Activated naive CD8-positive, alpha-beta T cell treated with anti-CD3 and anti-CD28 coated beads, Interleukin-2, amount 10 ng/mL, durations not matched to agents 7 days and 5 days (primary cell): ENCODE results near the gene NDUFB8. TPM values are rescaled to one million over a fixed set of nuclear protein-coding genes. Genes with fewer than 3 reads are reported as not detected.

Source experiments
- ATAC-seq: fragments of 150-1000 bp; cut with Tn5 transposase; one replicate; pipeline ENCODE4 v1.10.0; 2021; ENCODE audit warnings: low read depth, moderate library complexity
- POLR2A ChIA-PET: fragments of 350-600 bp; sonication (Branson Sonifier 250); formaldehyde crosslinking; loops from one replicate; lab custom pipeline; 2021; ENCODE audit warnings: antibody characterized with exemption; lab: Charles Lee
- DNase-seq: peaks from one replicate; pipeline ENCODE4 v3.0.0; 2021
- H3K27ac Mint-ChIP-seq: one replicate; pipeline ENCODE4 v1.8.0; 2022; ENCODE audit warnings: mild to moderate bottlenecking, mixed read lengths
- H3K27me3 Mint-ChIP-seq: one replicate; pipeline ENCODE4 v1.8.0; 2022; ENCODE audit warnings: mild to moderate bottlenecking, moderate library complexity, mixed read lengths
- H3K36me3 Mint-ChIP-seq: one replicate; pipeline ENCODE4 v1.8.0; 2021; ENCODE audit warnings: mild to moderate bottlenecking, mixed read lengths
- H3K4me1 Mint-ChIP-seq: one replicate; pipeline ENCODE4 v1.8.0; 2021; ENCODE audit warnings: mixed read lengths
- H3K4me3 Mint-ChIP-seq: one replicate; pipeline ENCODE4 v1.8.0; 2022; ENCODE audit warnings: mild to moderate bottlenecking, moderate library complexity, mixed read lengths
- H3K9me3 Mint-ChIP-seq: one replicate; pipeline ENCODE4 v1.8.0; 2021; ENCODE audit warnings: mixed read lengths
- total RNA-seq, 2 experiments: library from RNA; stranded (reverse); gene quantifications; one replicate each; pipeline ENCODE4 v1.2.3, GENCODE V29; 2021

Gene NDUFB8
- total RNA-seq, 2 experiments from 2014 or later, result 245 to 269 TPM

GRCh38 chr10:100490531-100490930, 39.1 kb downstream of the NDUFB8 start:
- no peak for DNase-seq
- Mint-ChIP-seq H3K27ac (no peak overlapping the region), H3K4me1 (peaks cover 12% of the 10 kb centered on the region), H3K36me3 (peaks cover 54% of the 10 kb centered on the region), H3K9me3 (no peaks in the 10 kb centered on the region), H3K4me3 (no peak overlapping the region), H3K27me3 (no peaks in the 10 kb centered on the region)
- ATAC-seq, result no peak
- POLR2A ChIA-PET, result no interaction called here

GRCh38 chr10:100489396-100489795, 40.3 kb downstream of the NDUFB8 start:
- no peak for DNase-seq
- no peaks in the 10 kb centered on the region for H3K9me3 Mint-ChIP-seq
- no peak overlapping the region for H3K4me3 Mint-ChIP-seq
- H3K27ac Mint-ChIP-seq, result peak overlapping the region; percentile 10
- H3K4me1 Mint-ChIP-seq, result peaks cover 14% of the 10 kb centered on the region
- POLR2A ChIA-PET, result interaction anchor here (2.4 kb wide), 1 partner anchor 18 kb away, joined by 7 read pairs; no protein-coding TSS in a partner anchor
- peaks cover 51% of the 10 kb centered on the region for H3K36me3 Mint-ChIP-seq
- ATAC-seq, result no peak
- H3K27me3 Mint-ChIP-seq, result no peaks in the 10 kb centered on the region

GRCh38 chr10:100487529-100487928, 42.1 kb downstream of the NDUFB8 start:
- no peak overlapping the region for H3K4me3 Mint-ChIP-seq

GRCh38 chr10:100485801-100486495, 43.7 kb downstream of the NDUFB8 start:
- POLR2A ChIA-PET, result interaction anchor here (1.0 to 1.7 kb wide), 3 partner anchors 10 to 32 kb away, joined by 3 to 5 read pairs (median 4); no protein-coding TSS in a partner anchor

More at GRCh38 chr10:100487529-100487928, 42.1 kb downstream of the NDUFB8 start:
- H3K27ac Mint-ChIP-seq, result no peak overlapping the region
- no peaks in the 10 kb centered on the region for H3K9me3 Mint-ChIP-seq
- no peak for ATAC-seq
- H3K27me3 Mint-ChIP-seq, result no peaks in the 10 kb centered on the region
- peaks cover 21% of the 10 kb centered on the region for H3K4me1 Mint-ChIP-seq
- POLR2A ChIA-PET, result interaction anchor here (0.8 to 2.4 kb wide), 3 partner anchors 8 to 20 kb away, joined by 3 to 7 read pairs (median 5); no protein-coding TSS in a partner anchor
- no peak for DNase-seq
- peaks cover 37% of the 10 kb centered on the region for H3K36me3 Mint-ChIP-seq

DNA sequence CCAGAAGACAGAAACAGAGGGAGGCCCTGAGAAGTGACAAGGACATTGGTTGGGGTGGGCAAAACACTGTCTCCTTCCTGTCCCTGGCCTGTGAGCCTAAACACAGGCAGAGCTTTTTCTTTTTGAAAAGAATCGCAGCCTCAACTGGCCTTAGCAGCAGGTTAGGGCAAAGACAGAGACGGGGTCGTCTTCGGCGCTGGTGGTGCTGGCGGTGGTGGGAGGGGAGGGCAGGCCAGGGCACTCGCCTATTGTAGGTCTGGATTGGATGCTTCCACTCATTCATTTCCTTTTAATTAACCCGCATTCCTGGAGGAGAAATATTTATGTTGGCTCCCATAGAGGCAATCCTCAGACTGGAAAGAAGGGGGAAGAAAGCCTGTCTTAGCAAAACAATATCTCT, 44.3 kb downstream of the NDUFB8 start:
- Mint-ChIP-seq H3K27ac (no peak overlapping the region), H3K9me3 (no peaks in the 10 kb centered on the region), H3K4me3 (no peak overlapping the region), H3K27me3 (peaks cover 5% of the 10 kb centered on the region), H3K4me1 (peaks cover 25% of the 10 kb centered on the region), H3K36me3 (peaks cover 29% of the 10 kb centered on the region)
- DNase-seq (no peak), ATAC-seq (no peak)
- POLR2A ChIA-PET, result interaction anchor here (1.0 to 1.1 kb wide), 2 partner anchors 13 to 33 kb away, joined by 3 to 4 read pairs; no protein-coding TSS in a partner anchor

More at GRCh38 chr10:100485801-100486495, 43.7 kb downstream of the NDUFB8 start:
- Mint-ChIP-seq H3K4me1 (peaks cover 25% of the 10 kb centered on the region), H3K27ac (no peak overlapping the region), H3K36me3 (peaks cover 30% of the 10 kb centered on the region), H3K9me3 (no peaks in the 10 kb centered on the region), H3K27me3 (peaks cover 2% of the 10 kb centered on the region), H3K4me3 (no peak overlapping the region)
- no peak for DNase-seq
- ATAC-seq, result no peak

DNA sequence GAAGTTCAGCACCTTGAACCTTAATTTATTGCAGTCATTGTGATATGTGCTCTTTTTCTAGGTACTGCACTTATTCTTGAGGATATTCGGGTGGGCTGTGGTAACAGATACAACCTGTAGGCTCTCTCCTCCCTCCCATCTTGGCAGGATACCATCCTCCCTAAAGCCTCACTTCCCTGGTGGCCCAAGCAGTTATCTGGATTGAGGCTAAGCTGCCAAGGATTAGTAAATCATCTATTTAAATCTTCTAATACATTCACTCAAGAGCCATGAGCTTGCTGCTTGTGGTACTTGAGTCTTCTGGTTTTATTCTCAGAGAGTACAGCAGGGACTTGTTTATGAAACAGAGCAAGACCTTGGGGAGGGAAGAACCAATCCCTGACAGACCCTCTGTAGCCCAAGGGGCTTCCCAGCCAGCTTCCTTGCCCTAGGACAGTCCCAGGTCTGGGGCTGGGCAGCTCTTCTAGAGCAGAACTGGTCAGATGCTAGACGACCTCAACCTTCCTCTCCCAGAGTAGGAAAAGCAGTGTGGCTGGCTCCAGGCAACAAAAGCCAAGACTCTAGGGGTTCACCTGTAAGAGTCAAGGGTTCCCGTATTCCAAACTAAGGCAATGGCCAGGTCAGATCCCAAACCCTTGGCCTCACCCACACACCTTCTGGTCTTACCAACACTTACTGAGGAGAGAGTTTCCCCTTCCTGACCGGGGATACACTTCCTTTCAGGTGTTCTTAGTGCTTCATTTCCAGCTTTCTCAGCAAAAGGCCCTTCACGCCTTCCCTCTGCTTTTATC, 45.6 kb downstream of the NDUFB8 start:
- Mint-ChIP-seq H3K4me1 (peaks cover 29% of the 10 kb centered on the region), H3K27me3 (peaks cover 12% of the 10 kb centered on the region), H3K9me3 (no peaks in the 10 kb centered on the region), H3K27ac (peak overlapping the region; percentile 14), H3K36me3 (peaks cover 23% of the 10 kb centered on the region), H3K4me3 (no peak overlapping the region)
- POLR2A ChIA-PET, result interaction anchor here (1.2 to 4.3 kb wide), 5 partner anchors 11 to 33 kb away, joined by 3 to 99 read pairs (median 26); no protein-coding TSS in a partner anchor
- ATAC-seq, result no peak
- no peak for DNase-seq

GRCh38 chr10:100482834-100483185, 46.9 kb downstream of the NDUFB8 start:
- ATAC-seq, result no peak
- H3K4me1 Mint-ChIP-seq, result peaks cover 29% of the 10 kb centered on the region
- H3K36me3 Mint-ChIP-seq, result peaks cover 18% of the 10 kb centered on the region
- POLR2A ChIA-PET, result interaction anchor here (0.8 to 4.3 kb wide), 12 partner anchors 9 to 103 kb away, joined by 3 to 99 read pairs (median 5); partner anchors contain the start of gene HIF1AN
- H3K9me3 Mint-ChIP-seq, result no peaks in the 10 kb centered on the region
- H3K27ac Mint-ChIP-seq, result peak overlapping the region; percentile 69
- H3K27me3 Mint-ChIP-seq, result peaks cover 12% of the 10 kb centered on the region
- no peak for DNase-seq
- H3K4me3 Mint-ChIP-seq, result peak overlapping the region; percentile 80

GRCh38 chr10:100482181-100482833, 47.4 kb downstream of the NDUFB8 start:
- H3K9me3 Mint-ChIP-seq, result no peaks in the 10 kb centered on the region
- peaks cover 12% of the 10 kb centered on the region for H3K27me3 Mint-ChIP-seq
- H3K36me3 Mint-ChIP-seq, result peaks cover 18% of the 10 kb centered on the region
- peak overlapping the region; percentile 80 for H3K4me3 Mint-ChIP-seq
- POLR2A ChIA-PET, result interaction anchor here (0.8 to 4.3 kb wide), 13 partner anchors 9 to 103 kb away, joined by 3 to 99 read pairs (median 5); partner anchors contain the start of gene HIF1AN
- H3K27ac Mint-ChIP-seq, result peak overlapping the region; percentile 69
- DNase-seq, result peak; percentile 87
- ATAC-seq, result peak; percentile 74
- peaks cover 29% of the 10 kb centered on the region for H3K4me1 Mint-ChIP-seq

DNA sequence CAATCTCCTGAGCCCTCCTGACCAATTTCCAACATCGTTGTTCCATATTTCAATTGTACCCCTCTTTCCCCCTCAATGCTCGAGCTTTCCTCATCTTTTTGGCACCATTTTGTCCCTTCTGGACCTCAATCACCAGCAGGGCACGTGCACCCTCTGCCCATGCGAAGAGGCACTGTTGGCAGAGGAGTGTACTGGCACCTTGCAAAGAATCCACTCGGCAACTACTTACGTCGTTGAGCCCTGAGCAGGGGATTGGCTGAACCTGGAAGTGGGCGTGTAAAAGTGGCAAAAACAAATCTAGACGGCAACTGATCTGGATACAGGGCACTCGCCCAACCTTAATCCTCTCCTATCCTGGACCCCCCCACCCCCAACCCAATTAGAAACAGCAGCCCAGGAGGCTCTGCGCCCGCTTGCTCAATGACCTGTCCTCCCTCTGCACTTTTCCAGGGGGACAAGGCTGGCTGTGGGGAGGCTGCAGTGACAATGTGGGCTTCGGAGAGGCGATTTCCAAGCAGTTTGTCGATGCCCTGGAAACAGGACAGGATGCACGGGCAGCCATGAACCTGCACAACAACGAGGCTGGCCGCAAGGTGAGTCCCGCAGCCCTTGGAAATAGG, 48.1 kb downstream of the NDUFB8 start:
- H3K27me3 Mint-ChIP-seq, result peaks cover 12% of the 10 kb centered on the region
- peak overlapping the region; percentile 80 for H3K4me3 Mint-ChIP-seq
- H3K27ac Mint-ChIP-seq, result peak overlapping the region; percentile 69
- no peaks in the 10 kb centered on the region for H3K9me3 Mint-ChIP-seq
- H3K4me1 Mint-ChIP-seq, result peaks cover 29% of the 10 kb centered on the region
- DNase-seq, result peak; percentile 91
- POLR2A ChIA-PET, result interaction anchor here (0.7 to 4.3 kb wide), 10 partner anchors 14 to 102 kb away, joined by 3 to 99 read pairs (median 6); partner anchors contain the start of gene HIF1AN
- ATAC-seq, result peak; percentile 84
- H3K36me3 Mint-ChIP-seq, result peaks cover 12% of the 10 kb centered on the region

DNA sequence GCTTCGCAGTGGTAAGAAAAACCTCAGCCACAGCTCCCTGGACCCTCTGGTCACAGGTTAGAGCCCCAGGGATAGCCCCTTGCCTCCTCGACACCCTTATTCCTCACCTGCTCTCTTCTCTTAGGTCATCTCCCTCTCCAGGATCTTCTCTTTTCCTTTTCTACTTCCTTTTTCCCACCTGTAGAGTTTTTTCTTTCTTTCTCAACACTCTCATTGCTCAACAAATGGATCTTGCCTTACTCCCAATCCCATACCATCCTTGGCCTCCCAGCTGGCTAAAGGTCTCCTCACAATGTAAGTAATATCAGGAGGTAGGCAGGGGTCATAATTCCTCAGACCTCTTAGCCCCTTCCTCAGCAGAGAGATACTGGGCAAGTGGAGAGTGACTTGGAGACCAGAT, 49.7 kb downstream of the NDUFB8 start:
- Mint-ChIP-seq H3K4me3 (no peak overlapping the region), H3K4me1 (peaks cover 29% of the 10 kb centered on the region), H3K27ac (peak overlapping the region; percentile 16), H3K9me3 (no peaks in the 10 kb centered on the region), H3K36me3 (peaks cover 9% of the 10 kb centered on the region), H3K27me3 (peaks cover 12% of the 10 kb centered on the region)
- POLR2A ChIA-PET, result interaction anchor here (1.9 to 4.3 kb wide), 2 partner anchors 15 to 19 kb away, joined by 6 to 28 read pairs; no protein-coding TSS in a partner anchor
- DNase-seq, result no peak
- no peak for ATAC-seq

DNA sequence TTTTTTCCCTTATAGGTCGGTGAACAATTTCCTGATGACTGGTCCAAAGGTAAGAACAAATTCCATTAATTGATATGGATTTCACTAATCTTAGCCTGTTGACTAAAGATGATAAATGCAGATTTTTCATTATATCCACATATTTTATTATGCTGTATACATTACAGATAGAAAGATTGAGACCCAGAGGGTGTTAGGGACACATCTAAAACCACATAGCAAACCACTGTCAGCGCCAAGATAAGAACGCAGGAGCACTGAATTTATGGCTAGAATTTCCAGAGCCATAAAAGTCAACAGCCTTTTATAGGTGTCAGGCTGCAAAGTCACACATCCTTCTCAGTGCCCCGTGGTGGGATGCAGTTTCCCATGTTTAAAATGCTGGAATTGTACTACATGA, 50.6 kb downstream of the NDUFB8 start:
- peaks cover 26% of the 10 kb centered on the region for H3K4me1 Mint-ChIP-seq
- no peaks in the 10 kb centered on the region for H3K9me3 Mint-ChIP-seq
- H3K36me3 Mint-ChIP-seq, result peaks cover 6% of the 10 kb centered on the region
- H3K27ac Mint-ChIP-seq, result no peak overlapping the region
- H3K27me3 Mint-ChIP-seq, result peaks cover 12% of the 10 kb centered on the region
- H3K4me3 Mint-ChIP-seq, result no peak overlapping the region
- ATAC-seq (no peak), DNase-seq (no peak)
- POLR2A ChIA-PET, result interaction anchor here (0.7 kb wide), 1 partner anchor 157 kb away, joined by 4 read pairs; no protein-coding TSS in a partner anchor

- H3K36me3 Mint-ChIP-seq, result peaks cover 8% of the 10 kb centered on the region
- ATAC-seq, result no peak
- H3K4me3 Mint-ChIP-seq, result no peak overlapping the region
- peaks cover 16% of the 10 kb centered on the region for H3K4me1 Mint-ChIP-seq
- no peaks in the 10 kb centered on the region for H3K9me3 Mint-ChIP-seq
- no peak for DNase-seq
- peaks cover 17% of the 10 kb centered on the region for H3K27me3 Mint-ChIP-seq
- no peak overlapping the region for H3K27ac Mint-ChIP-seq
- POLR2A ChIA-PET, result interaction anchor here (0.6 kb wide), 1 partner anchor 534 kb away, joined by 4 read pairs; no protein-coding TSS in a partner anchor
Observed at GRCh38 chr10:100477970-100478369, 51.7 kb downstream of the NDUFB8 start.
